Natural killer cell treated with Interleukin-12 subunit alpha and Interleukin-12 subunit beta and Interleukin-15 and Interleukin-18, amount 100 ng/mL, for 72 hours (primary cell): ENCODE results near the gene ROR1. TPM values are rescaled to one million over a fixed set of nuclear protein-coding genes. Genes with fewer than 3 reads are reported as not detected.

Source experiments
- ATAC-seq, 2 donors: fragments of 150-1000 bp; cut with Tn5 transposase in 1 of 2; sonication (Bioruptor Pico), chemical (Tn5 transposase) in 1 of 2; 2 replicates each; pipeline ENCODE4 v1.10.0; 2021
- DNase-seq: peaks from one replicate; pipeline ENCODE4 v3.0.0; 2022; ENCODE audit warnings: low spot score
- H3K27ac Mint-ChIP-seq, 2 donors: 1 replicate in 1 of 2; 2 replicates in 1 of 2; pipeline ENCODE4 v1.8.0; 2022; ENCODE audit warnings: mixed read lengths in 2 of 2, mild to moderate bottlenecking in 1 of 2, moderate library complexity in 1 of 2
- H3K27me3 Mint-ChIP-seq, 2 donors: 1 replicate in 1 of 2; 2 replicates in 1 of 2; pipeline ENCODE4 v1.8.0; 2022; ENCODE audit warnings: mixed read lengths in 2 of 2
- H3K36me3 Mint-ChIP-seq: one replicate; pipeline ENCODE4 v1.8.0; 2022; ENCODE audit warnings: mixed read lengths
- H3K4me1 Mint-ChIP-seq, 2 donors: 1 replicate in 1 of 2; 2 replicates in 1 of 2; pipeline ENCODE4 v1.8.0; 2022; ENCODE audit warnings: low read depth in 2 of 2, mixed read lengths in 2 of 2, mild to moderate bottlenecking in 1 of 2
- H3K4me3 Mint-ChIP-seq: one replicate; pipeline ENCODE4 v1.8.0; 2022; ENCODE audit warnings: mixed read lengths
- H3K9me3 Mint-ChIP-seq: 2 replicates; pipeline ENCODE4 v1.8.0; 2022; ENCODE audit warnings: mixed read lengths
- total RNA-seq, 2 donors: library from RNA; stranded (reverse); gene quantifications; one replicate each; pipeline ENCODE4 v1.2.3, GENCODE V29; 2022

Gene ROR1
- total RNA-seq, 2 donors from 2014 or later = 0.38 TPM; not detected in 1

GRCh38 chr1:63885899-63886298 lies 112.1 kb downstream of the ROR1 start:
- H3K9me3 Mint-ChIP-seq = no peaks in the 10 kb centered on the region
- no peaks in the 10 kb centered on the region for H3K36me3 Mint-ChIP-seq
- H3K27ac Mint-ChIP-seq = no peak overlapping the region
- H3K27me3 Mint-ChIP-seq = peaks cover 5 to 14% of the 10 kb centered on the region in 2 donors
- DNase-seq = no peak
- no peaks in the 10 kb centered on the region for H3K4me1 Mint-ChIP-seq
- no peak overlapping the region for H3K4me3 Mint-ChIP-seq
- ATAC-seq = no peak

- Mint-ChIP-seq H3K36me3 (no peaks in the 10 kb centered on the region), H3K4me3 (no peak overlapping the region), H3K27ac (no peak overlapping the region), H3K27me3 (peaks cover 5 to 14% of the 10 kb centered on the region in 2 donors), H3K4me1 (no peaks in the 10 kb centered on the region), H3K9me3 (no peaks in the 10 kb centered on the region)
- DNase-seq = no peak
- no peak for ATAC-seq
These were observed 112.5 kb downstream of the ROR1 start for GRCh38 chr1:63886340-63886739.

DNA sequence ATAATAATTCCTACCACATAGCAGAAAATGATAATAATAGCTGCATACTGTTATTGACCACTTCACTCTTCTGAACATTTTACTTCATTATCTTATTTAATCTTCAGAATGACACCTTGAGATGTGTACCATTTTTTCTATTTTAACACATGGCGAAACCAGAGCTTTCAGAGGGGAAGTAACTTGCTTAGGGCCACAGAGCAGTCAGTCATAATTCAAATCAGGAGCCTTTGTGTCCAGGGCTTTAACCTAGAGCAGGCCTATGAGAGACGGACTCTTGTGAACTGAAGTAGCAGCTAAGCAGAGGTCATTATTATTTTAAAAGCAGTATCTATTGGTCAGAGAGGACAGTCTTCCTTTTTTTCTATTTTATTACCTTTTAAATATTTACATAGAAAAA lies 114.0 kb downstream of the ROR1 start:
- no peaks in the 10 kb centered on the region for H3K36me3 Mint-ChIP-seq
- peaks cover 5 to 12% of the 10 kb centered on the region in 2 donors for H3K27me3 Mint-ChIP-seq
- no peak overlapping the region for H3K27ac Mint-ChIP-seq
- DNase-seq = no peak
- no peak overlapping the region for H3K4me3 Mint-ChIP-seq
- no peaks in the 10 kb centered on the region for H3K9me3 Mint-ChIP-seq
- H3K4me1 Mint-ChIP-seq = peaks cover 3 to 6% of the 10 kb centered on the region in 2 donors
- ATAC-seq = no peak

- no peak overlapping the region for H3K27ac Mint-ChIP-seq
- no peak overlapping the region for H3K4me3 Mint-ChIP-seq
- DNase-seq (no peak), ATAC-seq (no peak)
- H3K36me3 Mint-ChIP-seq = no peaks in the 10 kb centered on the region
- H3K27me3 Mint-ChIP-seq = peaks cover 5 to 14% of the 10 kb centered on the region in 2 donors
- H3K9me3 Mint-ChIP-seq = no peaks in the 10 kb centered on the region
- H3K4me1 Mint-ChIP-seq = peaks cover 11 to 17% of the 10 kb centered on the region in 2 donors
These were observed 115.2 kb downstream of the ROR1 start for GRCh38 chr1:63888984-63889383.

DNA sequence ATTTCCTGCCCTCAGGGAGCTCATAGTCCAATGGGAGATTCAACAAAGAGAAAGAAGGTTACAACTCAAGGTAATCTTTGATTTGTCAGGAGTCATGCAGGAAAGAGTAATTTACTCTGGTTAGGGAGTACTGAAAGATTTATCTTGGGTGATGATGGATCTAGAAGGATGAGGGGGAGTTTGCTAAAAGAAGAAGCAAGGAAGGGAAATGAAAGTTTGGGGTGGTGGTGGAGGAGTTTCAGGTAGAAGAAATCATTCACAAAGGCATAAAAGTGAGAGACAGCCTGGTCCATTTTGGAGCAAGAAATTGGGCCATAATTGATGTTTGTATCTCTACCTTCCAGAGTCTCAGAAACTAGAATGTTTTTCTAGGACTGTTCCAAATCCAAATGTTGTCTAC lies 116.7 kb downstream of the ROR1 start:
- Mint-ChIP-seq H3K36me3 (no peaks in the 10 kb centered on the region), H3K4me1 (peaks cover 11 to 17% of the 10 kb centered on the region in 2 donors), H3K27me3 (peaks cover 14 to 17% of the 10 kb centered on the region in 2 donors), H3K9me3 (no peaks in the 10 kb centered on the region), H3K4me3 (no peak overlapping the region), H3K27ac (no peak overlapping the region)
- DNase-seq (no peak), ATAC-seq (no peak)

DNA sequence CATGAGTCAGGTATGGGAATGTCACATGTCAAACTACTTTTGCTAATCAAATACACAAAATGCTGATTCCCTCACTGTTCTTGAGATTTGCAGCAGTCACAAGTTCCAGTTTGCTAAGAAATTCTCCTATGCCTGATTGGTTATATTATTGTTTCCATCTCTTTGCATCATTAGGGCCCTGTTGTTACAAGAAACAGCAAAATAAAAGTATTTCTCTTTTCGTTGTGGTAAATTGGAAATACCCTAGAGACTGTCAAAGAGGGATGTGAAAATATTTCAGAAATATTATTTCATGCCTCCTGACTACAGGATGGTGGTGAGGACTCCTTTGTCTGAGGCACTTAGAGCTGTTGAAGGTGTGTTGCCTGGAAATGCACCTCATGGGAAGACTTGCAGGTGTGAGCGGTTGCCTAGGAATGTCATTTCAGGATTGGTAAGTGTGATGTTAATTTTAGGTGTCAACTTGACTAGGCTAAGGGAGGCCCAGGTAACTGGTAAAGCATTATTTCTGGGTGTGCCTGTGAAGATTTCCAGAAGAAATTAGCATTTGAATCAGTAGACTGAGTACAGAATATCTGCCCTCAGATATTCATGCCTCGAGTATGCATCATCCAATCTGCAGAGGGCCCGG lies 117.4 kb downstream of the ROR1 start:
- Mint-ChIP-seq H3K36me3 (no peaks in the 10 kb centered on the region), H3K27ac (no peak overlapping the region), H3K27me3 (peaks cover 17 to 24% of the 10 kb centered on the region in 2 donors), H3K4me3 (no peak overlapping the region), H3K4me1 (peaks cover 11 to 17% of the 10 kb centered on the region in 2 donors), H3K9me3 (no peaks in the 10 kb centered on the region)
- ATAC-seq = no peak
- DNase-seq = no peak

DNA sequence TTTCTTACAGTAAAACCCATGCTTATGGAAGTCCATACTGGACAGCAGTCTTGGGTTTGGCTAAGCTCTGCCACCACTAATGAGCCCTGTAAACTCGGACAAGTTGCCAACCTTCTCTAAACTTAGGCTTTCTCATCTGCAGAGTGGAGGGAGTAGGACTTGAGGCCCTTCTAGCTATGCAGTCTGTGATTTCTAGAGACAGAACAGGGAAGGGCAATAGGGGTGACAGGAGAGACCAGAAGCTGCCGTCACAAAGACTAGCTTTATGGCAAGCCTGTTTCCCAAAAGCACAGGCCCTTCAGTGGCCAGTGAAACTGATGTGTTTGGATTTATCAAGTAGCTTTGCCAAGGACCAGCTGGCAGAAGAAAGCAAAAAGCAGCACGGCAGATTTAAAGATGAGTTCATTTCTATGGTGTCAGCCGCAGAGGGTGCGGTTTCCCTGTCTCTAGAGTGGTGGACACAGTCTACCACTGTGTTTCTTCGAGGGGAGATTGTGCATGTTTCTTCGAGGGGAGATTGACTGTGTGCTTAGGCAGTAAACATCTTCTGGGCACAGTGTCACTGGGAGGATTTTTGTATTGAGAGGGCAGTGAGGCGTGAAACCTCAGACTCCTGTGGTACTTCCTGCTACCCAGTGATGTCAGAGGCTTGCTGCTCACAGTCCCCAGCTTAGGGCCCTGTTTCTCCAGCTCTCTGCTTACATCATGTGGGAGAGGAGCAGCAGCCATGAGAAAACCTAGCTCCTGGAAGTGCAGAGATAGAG lies 119.0 kb downstream of the ROR1 start:
- Mint-ChIP-seq H3K27me3 (peaks cover 22 to 32% of the 10 kb centered on the region in 2 donors), H3K9me3 (no peaks in the 10 kb centered on the region), H3K4me1 (peaks cover 11 to 17% of the 10 kb centered on the region in 2 donors), H3K27ac (peak overlapping the region; percentile 9 to 46), H3K36me3 (no peaks in the 10 kb centered on the region), H3K4me3 (peak overlapping the region; percentile 16)
- DNase-seq = peak; percentile 64
- ATAC-seq = peak; percentile 93 to 95

DNA sequence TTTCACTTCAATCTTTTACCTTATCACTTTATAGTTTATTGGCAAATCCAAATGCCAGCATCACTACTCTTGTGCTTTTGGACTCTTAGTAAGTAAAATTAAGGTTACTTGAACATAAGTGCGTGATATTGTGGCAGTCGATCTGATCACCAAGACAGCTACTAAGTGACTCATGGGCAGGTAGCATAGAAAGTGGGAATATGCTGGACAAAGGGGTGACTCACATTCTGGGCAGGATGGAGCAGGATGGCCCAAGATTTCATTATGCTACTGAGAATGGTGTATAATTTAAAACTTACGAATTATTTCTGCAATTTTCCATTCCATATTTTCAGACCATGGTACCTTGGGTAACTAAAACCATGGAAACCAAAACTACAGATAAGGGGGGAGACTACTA lies 120.2 kb downstream of the ROR1 start:
- DNase-seq = no peak

DNA sequence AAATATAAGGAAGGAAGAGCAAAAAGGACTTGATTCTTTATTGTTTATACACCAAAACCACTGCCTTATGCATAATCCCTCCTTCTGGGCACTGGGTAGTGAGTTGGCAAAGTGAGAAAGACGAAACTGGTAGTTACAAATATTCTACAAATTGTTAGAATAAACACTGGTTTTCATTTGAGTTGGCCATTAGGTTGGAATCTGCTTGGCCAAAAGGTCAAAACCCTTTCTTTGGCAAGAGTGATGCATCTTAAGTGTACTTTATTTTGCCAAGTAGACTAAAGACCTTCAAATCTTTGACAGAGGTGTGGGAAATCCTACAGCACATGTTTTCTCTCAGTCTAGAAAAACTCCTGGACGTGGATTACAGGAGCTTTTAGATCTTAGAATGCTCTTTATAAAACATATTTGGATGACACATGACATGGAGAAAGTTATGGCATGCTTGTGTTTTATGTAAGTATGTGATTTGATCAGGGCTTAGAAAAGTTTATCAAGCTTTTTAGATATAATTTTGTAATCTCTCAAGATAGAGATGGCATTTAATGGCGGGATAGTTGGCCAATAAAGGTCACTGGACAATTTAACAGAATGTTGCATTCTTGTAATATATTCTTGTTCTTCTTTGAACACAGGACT lies 120.9 kb downstream of the ROR1 start:
- Mint-ChIP-seq H3K9me3 (no peaks in the 10 kb centered on the region), H3K27me3 (peaks cover 27 to 51% of the 10 kb centered on the region in 2 donors), H3K4me1 (peaks cover 11 to 17% of the 10 kb centered on the region in 2 donors), H3K27ac (no peak overlapping the region), H3K4me3 (no peak overlapping the region), H3K36me3 (no peaks in the 10 kb centered on the region)
- no peak for ATAC-seq
- DNase-seq = no peak

More for the DNA sequence above, 120.2 kb downstream of the ROR1 start:
- H3K9me3 Mint-ChIP-seq = no peaks in the 10 kb centered on the region
- no peaks in the 10 kb centered on the region for H3K36me3 Mint-ChIP-seq
- peaks cover 27 to 44% of the 10 kb centered on the region in 2 donors for H3K27me3 Mint-ChIP-seq
- no peak overlapping the region for H3K4me3 Mint-ChIP-seq
- ATAC-seq = no peak
- H3K4me1 Mint-ChIP-seq = peaks cover 11 to 17% of the 10 kb centered on the region in 2 donors
- no peak overlapping the region for H3K27ac Mint-ChIP-seq

GRCh38 chr1:63896755-63897154 lies 122.9 kb downstream of the ROR1 start:
- peaks cover 11 to 17% of the 10 kb centered on the region in 2 donors for H3K4me1 Mint-ChIP-seq
- ATAC-seq (no peak), DNase-seq (no peak)
- peaks cover 22 to 46% of the 10 kb centered on the region in 2 donors for H3K27me3 Mint-ChIP-seq
- H3K9me3 Mint-ChIP-seq = no peaks in the 10 kb centered on the region
- no peak overlapping the region for H3K4me3 Mint-ChIP-seq
- H3K27ac Mint-ChIP-seq = no peak overlapping the region
- H3K36me3 Mint-ChIP-seq = no peaks in the 10 kb centered on the region

GRCh38 chr1:63898428-63899196 lies 124.8 kb downstream of the ROR1 start:
- Mint-ChIP-seq H3K9me3 (no peaks in the 10 kb centered on the region), H3K27ac (no peak overlapping the region), H3K27me3 (peaks cover 24 to 52% of the 10 kb centered on the region in 2 donors), H3K4me1 (peaks cover 0 to 3% of the 10 kb centered on the region in 2 donors), H3K36me3 (no peaks in the 10 kb centered on the region), H3K4me3 (no peak overlapping the region)
- no peak for DNase-seq
- ATAC-seq = no peak

GRCh38 chr1:63901094-63901493 lies 127.3 kb downstream of the ROR1 start:
- Mint-ChIP-seq H3K36me3 (no peaks in the 10 kb centered on the region), H3K4me1 (no peaks in the 10 kb centered on the region), H3K27ac (no peak overlapping the region), H3K9me3 (no peaks in the 10 kb centered on the region), H3K4me3 (no peak overlapping the region), H3K27me3 (peaks cover 19 to 40% of the 10 kb centered on the region in 2 donors)
- DNase-seq (no peak), ATAC-seq (no peak)

DNA sequence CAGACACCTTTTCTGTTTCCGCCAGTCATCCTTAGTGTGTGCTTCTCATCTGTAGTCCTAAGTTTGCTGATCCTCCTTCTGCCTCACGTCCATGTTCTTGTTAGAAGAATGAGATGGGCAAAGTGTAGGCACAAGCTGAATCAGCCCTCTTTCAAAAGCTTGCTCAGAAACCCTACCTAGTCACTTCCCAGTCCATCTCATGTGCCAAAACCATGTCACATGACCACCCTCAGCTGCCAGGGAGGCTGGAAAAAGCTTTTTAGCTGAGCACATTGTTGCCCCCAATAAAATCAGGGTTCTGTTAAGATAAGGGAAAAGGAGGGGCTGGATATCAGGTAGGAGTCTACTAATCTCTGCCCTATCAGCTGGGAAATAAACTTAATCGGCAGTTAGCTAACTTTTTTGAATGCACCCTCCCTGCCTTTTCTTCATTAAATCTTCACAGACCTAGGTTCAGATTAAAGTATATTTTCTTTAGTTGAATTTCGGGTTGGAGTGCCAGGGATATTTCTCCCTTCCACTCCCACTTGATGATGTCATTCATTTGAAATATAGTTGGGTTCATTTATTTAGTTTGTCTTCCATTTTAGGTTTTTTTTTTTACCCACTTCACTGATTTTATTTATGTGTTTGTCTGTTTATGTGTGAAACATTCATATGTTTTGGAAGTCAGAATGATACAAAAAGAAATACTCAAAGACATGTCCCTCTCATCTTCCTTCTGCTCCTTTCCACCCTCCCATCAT lies 129.2 kb downstream of the ROR1 start:
- Mint-ChIP-seq H3K27me3 (peaks cover 16 to 29% of the 10 kb centered on the region in 2 donors), H3K36me3 (no peaks in the 10 kb centered on the region), H3K27ac (no peak overlapping the region), H3K4me1 (no peaks in the 10 kb centered on the region), H3K4me3 (no peak overlapping the region), H3K9me3 (no peaks in the 10 kb centered on the region)
- DNase-seq = no peak
- ATAC-seq = no peak
